ENCODE data around the gene TSPYL1.

DNA sequence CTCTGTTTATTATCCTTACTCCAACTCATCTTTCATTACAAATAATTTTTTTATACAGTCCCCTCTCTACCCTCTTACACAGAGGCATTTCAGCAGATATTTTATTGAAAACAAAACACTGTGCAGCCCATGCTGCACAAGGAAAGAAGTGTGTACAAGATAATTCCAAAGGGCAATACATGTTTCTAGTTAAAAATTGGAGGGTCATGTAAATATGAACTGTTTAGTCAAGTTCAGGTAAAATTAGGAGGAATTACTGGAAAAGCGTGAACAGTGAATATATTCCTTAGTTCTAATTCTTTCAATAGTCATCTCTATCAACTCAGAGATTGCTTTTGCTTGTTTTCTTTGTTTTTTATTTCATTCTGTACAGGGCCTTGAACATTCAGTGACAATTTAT lies 27.9 kb upstream of the TSPYL1 start:
- TF ChIP-seq EZH2 (IDR thresholded peaks at IDR 0.05; ENCODE audit: borderline replicate concordance, control insufficient read depth, low read depth, low read length) (no peak), CHD4 (IDR thresholded peaks at IDR 0.05) (no peak), TCF7 (IDR thresholded peaks at IDR 0.05; ENCODE audit: borderline replicate concordance) (no peak), HSF1 (IDR thresholded peaks at IDR 0.05; ENCODE audit: low read depth, low read length) (no peak), NFIC (IDR thresholded peaks at IDR 0.05; ENCODE audit: low read depth, low read length) (no peak), ZNF592 (IDR thresholded peaks at IDR 0.05) (no peak), ASH2L (IDR thresholded peaks at IDR 0.05; ENCODE audit: borderline replicate concordance, low read depth) (no peak), SIN3A (IDR thresholded peaks at IDR 0.05; ENCODE audit: low read depth, low read length) (no peak), TCF12 (IDR thresholded peaks at IDR 0.05; ENCODE audit: low read depth, low read length) (no peak)
